ENCODE results near the gene FAU.
A peak's percentile ranks its signal among the peaks of the same experiment; 100 is the strongest.

FAU gene

DNA sequence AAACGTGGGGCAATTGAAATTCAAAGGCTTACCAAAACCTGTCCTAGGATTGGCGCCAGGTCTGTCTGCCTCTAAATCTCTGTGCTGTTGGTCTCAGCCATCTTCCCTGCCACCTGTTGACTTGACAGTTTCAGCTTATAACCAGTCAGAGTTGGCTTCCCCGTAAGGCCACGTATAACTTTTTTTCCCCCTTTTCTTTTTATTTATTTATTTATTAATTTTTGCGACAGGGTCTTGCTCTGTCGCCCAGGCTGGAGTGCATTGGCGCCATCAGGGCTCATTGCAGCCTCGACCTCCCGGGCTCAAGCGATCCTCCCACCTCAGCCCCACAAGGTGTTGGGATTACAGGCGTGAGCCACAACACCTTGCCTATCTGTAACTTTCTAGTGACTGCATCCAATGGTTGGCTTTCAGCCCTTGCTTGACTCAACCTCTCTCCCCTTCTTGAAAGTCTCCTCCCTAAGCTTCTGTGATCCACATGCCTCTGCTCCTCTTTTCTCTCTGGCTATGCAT lies 13.8 kb upstream of the FAU start:
- no peak for DNase-seq

DNA sequence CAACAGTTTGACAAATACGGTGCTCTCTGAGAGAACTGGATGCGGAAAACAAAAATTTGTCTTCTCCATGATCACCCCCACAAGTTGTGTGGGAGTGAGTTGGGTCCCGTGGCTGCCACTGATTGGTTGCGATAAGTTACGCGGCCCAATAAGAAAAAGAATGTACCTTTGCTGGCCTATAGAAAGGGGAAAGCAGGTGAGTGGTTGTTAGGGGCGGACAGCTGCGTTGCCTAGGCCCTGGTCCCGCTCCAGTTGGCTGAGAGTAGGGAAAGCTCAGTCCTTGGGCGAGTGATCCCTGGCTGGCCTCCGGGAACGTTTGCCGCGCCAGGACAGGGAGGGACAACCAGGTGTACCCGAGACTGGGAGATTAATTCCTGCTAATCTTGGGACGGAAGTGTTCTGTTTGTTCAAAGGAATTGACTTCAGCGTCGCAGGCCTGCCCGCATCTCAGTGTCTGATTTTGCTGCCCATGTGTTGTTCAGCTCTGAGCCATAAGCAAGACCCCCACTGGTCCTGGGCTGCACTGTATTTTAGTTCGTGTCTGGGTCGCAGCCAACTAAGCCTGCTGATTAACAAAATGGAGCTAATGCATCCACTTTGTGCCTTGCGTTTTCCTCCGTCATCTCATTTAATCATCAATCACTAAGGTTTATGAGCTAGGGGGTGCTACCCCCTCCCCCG lies 13.2 kb upstream of the FAU start:
- DNase-seq: peak; percentile 44

DNA sequence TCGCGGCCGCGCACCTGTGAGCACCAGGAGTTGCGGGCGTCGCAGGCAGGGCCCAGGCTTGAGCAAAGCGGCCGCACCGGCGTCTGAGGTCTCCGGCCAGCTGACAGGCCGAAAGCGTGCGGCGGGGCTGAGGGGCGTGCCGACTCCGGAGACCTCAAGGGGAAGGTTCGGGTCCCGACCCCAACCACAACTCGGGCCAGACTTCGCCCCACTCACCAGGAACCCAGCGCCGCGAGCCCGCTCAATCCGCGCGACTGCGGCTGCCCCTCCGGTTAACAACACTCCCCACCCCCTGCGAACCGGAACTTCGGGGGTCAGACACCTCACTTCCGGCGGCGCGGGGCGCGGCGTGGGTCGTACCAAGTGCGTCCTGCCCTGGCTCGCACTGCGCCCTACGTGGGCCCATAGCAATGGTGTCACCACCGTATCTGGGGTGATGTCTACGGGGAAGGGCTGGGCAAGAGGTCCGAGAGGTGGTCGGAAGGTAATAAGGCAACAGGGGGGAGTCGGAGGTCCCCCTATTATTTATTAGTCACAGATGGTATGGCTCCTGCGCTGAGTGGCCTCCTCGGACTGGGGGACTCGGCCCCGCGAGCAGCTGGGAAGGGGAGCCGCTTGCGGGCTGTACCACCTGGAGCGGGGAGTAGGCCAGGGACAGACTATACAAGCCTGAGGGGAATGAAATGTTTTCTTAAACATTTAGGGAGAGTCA lies 12.5 kb upstream of the FAU start, which contains the start of gene SYVN1:
Gene SYVN1 (minus strand): TSS at position 280 of the 712 bp plus-strand sequence. CDS start 918 bp downstream, outside the sequence.
- peak; percentile 47 for DNase-seq

DNA sequence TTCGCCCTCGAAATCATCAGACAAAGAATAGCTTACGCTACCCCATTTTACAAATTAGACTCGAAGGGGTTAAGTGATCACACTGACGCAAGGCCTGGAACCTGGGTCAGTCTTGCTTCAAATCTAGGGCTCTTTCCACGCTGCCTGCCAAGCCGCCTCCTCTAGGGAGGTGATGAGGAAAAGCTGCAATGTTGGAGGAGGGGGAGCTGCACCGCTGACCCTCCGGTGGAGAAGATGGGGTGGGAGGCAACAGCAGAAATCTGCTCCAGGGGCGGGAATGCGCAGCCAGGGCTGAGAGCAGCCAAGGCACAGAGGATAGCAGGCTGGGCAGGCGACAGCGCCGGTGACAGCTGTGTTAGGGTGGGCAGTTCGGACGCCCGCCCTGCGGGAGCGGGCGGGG lies 11.8 kb upstream of the FAU start:
- no peak for DNase-seq

DNA sequence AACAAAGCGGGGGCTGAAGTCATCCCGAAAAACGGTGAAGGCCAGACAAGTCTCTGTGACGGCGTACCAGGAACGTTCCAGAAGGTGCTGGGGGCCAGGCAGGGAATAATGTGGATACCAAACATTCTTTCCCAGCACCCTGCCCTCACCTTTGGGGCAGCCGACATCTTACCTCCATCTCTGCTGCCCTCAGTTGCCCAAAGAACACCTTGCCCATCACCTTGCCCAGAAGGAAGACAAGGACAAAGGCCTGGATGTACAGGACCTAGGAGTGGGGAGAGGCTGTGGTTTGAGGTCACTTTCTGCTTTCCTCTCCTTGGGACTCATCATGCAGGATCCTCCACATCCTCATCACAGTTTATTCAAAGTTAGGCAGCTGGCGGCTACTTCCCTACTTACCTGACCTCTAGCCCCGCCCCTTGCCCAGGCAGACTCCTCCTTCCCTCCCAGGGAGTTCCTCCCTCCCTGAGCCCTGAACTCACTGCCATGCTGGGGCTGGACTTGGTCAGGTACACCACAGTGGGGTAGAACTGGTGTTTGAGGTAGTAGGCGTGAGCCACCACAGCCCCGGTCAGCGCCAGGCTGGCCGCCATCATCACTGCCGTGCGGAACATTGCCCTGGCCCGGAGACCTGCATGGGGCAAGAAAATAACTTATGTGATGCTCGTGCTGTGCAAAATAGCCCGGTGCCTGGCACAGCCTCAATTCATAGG lies 11.2 kb upstream of the FAU start:
- no peak for DNase-seq

DNA sequence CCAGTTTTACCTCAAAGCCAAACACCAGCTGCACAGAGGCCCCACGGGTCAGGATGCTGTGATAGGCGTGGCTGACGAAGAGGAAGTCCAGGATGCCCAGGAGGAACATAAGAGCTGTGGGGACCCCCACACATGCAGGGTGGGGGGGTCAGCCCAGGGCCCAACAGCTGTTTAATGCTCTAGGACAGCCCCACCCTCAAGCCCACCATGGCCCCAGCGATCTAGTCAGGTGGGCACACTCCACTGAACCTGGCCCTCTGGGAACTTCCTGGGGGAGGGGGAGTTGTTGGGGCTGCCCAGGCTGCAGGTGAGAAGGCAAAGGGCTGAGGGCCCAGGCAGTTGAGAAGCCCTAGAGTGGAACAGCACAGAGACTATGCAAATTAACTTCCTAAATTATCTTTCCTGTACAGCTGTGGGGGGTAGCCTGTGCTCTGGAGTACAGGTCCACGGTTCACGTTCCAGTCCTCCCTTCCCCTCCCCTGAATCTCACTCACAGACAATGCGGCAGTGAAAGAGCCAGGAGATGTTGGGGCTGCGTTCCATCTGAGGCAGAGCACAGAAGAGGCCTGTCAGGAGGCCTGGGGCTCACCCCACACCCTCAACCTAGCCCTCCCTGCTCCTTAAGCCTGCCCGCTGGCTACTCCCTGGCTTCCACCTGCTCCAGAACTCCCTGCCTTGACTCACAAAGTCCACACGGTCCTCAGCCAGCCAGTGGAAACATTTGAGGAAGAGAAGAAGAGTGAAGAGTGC lies 10.5 kb upstream of the FAU start:
- no peak for DNase-seq

DNA sequence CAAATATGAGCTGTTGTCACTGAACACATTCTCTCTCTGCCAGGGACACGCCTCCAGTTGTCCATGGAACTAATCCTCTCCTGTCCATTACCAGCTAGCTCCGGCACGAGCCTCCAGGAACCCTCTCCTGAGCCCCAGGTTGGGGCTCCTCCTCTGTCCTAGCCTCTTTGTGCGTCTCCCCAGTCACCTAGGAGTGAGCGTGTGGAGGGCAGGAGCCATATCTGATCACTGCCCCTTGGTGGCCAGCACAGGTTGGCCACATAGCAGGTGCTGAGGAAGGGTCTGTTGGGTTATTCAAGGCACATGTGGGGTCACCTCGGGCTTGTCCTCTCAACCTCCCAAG lies 9.9 kb upstream of the FAU start:
- DNase-seq: no peak

DNA sequence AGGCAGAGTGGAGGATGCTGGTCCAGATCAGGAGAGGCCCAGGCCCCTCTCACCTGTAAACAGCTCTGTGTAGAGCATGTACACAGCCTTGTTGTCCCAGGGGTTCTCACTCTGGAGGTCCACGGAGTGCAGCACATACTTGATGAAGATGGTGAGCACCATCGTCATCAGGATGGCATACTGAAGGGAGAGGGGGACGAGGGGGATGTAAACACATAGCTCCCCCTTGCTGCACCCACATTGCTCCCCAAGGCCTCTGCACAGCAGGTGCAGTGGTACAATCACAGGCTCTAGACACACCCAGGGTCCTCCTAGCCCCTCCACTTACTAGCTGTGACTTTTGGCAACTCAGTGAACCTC lies 9.5 kb upstream of the FAU start:
- DNase-seq: no peak

DNA sequence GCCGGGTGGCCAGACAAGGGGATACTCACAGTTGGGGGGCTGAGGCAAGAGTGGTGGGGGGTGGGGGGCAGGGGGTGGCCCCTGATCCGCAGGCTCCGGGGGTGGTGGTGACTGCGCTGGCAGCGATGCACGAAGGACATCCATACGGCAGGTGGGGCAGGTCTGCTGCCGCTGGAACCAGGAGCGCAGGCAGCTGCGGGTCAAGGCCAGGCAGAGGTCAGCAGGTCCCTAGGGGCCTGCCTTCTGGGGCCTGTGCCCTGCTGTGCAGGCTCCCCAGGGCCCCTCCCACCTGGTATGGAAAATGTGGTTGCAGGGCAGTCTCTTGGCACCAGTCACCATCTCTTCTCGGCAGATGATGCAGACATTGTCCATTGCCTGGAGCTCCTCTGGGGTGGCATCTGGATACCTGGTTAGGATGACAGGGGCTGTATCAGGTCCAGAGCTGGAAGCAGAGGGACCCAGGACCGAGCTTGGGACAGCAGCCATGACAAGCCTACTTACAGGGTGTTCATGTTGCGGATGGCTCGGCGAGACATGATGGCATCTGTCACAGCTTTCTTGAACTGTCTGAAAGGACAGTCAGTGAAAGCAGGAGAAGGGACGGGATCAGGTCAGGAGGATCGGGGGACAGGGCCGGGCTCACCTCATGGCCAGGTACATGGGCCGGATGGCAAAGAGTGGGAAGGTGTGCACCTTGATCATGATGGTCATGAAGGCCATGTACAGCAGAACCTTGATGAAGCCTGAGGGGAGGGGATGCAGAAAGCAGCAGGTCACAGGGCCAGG lies 8.9 kb upstream of the FAU start:
- DNase-seq: no peak

DNA sequence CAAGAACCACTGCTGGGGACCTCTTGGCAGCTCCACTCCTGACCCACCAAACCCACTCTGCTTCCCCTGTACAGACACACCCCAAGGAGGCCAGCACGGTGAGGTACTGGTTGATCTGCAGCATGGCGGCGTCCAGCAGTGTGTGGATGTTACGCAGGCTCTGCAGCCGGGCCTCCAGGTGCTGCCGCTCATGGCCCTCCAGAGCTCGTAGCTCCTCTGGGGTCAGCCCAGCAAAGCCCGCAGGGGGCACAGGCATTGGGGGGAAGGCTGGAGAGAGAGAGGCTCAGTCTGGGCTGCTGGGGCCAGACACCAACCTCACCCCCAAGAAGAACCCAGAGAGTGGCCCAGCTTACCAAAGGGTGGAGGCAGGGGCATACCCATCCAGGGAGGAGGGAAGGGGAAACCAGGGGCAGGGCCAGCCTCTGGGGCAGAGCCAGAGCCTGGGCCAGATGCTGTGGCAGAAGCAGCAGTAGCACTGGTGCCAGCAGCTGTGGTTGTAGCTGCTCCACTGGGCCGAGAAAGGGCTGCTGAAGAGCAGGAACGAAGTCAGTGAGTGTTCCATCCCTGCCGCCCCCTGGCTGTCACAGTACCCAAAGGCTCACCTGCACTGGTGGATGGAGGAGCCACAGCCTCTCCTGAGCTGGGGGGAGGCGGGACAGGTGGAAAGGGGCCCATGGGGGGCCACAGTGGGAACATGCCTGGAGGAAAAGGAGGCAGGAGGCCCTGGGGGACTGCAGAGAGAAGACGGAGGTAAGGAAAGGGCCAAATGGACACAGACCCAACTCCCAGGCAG lies 7.9 kb upstream of the FAU start:
- DNase-seq: no peak

DNA sequence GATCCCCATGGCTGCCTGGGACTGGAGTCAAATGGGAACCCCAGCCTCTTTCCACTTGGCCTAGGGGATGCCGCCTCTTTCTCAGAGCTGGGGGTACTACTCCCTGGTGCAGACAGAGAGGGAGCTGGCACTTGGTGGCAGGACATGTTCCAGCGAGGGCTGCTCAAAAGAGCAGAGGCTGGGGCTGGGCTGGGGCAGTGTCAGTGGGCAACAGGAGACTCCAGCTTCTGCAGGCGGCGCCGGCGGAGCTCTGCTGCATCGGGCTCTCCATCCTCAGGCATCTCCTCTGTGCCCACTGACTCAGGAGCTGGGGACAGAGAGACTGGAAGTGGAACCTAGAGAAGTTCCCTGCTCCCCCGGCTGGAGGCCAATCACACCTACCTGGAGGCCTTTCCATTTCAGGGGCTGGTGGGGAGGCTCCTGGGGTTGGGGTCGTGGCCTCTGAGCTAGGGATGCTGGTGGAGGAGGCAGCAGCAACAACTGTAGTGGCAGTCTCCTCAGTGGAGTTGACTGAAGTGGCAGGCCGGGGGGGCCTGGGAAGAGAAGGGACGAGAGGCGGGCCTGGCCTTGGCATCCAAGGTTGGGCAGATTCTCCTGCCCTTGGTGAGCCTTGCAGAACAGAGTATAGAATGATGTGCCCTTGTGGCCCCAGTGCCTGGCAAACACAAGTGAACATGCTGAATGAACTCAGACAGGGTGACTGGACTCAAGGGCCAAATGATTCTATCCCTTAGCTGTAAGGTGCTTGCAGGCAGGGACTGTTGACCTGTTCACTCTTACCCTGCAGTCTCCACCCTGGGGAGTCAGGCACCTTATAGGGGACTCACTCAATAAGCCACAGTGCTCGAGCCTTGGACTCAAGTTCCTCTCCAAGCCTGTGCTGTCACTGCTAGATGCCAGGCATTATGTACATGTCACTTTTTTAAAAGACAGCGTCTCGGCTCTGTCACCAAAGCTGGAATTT lies 6.5 kb upstream of the FAU start:
- DNase-seq: no peak

DNA sequence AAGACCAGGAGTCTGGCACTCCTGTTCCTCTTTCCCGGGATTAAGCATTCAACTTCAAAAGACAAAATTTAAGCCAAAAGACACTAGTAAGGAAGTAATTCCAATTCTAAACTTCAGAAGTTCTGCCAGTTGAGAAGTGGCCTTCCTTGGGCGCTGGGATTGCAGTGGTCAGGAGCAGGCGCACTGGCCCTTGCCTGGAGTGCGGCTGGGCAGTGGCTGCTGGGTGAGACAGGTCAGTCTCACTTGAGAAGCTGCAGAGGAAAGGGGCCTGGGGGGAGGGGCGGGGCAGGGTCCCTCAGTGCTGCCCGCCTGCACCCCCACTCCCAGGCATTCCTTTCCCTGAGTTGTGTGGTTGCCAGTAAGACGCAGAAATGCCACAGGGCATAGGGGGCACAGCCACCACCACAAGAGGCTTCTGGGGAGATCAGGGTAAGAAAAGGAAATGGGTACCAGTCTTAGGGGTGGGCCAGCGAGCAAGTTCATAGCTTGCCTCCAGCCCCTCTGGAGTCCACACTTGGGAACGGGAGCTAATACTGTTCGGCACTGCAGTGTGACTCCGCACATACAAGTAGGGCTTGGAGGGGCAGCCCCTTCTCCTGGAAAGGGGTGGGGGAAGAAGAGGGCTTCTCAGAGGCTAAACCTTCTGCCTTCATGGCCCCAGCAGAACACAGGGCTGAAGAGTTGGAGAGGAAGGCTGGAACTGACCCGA lies 5.7 kb upstream of the FAU start:
- DNase-seq: no peak

DNA sequence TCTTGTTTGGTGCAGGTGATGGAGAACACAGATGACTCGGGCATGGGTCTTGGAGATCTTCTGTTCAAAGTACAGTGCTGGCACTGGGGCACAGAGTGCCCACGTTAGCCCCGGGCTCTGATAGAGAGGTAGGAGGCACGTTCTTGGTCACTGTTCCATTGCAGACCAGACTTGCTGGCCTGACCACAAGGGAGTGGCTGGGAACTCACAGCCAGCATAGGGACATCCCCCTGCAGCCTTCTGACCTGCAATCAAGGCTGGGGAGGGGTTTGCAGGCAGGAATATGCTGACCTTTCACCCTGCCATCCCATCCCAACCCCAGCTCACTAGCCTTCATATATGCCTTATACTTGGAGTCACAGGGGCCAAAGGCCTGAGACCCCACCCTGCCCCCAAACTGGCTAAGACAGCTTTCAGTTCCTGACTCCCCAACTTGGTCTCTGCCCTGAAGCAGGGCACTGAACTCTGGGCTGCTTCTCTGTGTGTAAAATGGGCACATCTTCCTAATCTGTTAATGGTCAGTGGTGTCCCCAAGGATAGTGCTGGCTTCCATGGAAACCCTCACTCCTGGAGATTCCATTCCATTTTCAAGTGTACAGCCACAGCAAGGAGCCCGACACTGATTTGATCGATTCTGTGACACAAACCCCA lies 4.8 kb upstream of the FAU start:
- DNase-seq: no peak

DNA sequence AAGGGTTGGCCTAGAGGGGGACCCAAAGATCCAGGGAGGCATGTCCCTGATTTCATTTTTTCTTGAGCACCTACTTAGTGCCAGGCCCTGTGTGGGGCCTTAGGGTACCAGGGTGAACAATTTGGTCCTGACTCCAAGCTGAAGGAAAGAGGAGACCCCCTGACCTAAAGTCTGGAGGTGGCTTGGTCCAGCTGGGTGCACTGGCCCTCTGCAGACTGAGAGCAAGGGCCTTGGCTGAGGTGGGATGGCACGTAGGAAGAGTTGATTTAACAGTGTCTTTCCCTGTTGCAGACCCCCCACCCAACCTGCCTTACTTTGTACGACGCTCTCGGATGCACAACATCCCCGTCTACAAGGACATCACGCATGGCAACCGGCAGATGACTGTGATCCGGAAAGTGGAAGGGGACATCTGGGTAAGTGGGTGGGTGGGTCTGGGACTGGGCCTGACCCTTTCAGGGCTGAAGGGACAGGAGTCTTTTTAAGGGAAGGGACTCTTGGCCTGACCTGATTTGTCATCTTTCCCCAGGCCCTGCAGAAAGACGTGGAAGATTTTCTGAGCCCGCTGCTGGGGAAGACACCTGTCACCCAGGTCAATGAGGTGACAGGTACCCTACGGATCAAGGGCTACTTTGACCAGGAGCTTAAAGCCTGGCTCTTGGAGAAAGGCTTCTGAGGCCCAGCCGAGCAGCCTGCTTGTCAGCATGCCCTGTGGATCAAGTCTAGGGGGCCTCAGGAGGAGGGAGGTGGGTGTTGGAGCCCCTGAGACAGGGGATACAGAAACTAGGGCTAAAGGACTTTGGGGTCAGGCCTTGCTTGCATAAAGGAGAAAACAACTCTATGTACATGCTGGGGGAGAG lies 3.5 kb upstream of the FAU start:
- DNase-seq: no peak

DNA sequence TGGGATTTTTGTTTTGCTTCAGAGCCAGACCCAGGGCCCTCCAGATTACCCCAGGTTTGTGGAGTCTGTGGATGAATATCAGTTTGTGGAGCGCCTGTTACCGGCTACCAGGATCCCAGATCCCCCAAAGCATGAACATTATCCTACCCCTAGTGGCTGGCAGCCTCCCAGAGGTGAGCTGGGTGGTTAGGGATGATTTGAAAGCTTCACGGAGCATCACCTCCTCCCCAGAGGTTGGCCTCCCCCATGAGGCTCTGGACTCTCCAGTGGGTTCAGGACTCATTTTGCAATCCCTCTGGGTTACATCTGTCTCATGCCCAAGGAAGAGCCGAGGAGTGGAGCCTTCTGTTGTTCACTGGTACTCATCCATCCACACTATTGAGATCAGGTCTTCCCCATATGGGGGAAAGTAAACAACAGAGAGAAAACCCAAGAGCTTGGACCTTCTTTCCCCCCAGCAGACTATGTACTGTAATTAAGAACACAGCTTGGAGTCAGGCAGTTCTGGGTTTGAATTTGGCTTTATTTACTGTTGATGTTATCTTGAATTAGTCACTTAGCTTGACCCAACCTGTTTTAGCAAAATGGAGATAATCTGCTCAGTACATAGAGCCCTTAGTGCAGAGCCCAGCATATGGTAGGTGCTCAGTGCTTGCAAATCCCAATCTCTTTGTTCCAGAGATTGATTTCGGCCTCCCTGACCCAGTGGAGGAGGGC lies 2.7 kb upstream of the FAU start:
- no peak for DNase-seq

DNA sequence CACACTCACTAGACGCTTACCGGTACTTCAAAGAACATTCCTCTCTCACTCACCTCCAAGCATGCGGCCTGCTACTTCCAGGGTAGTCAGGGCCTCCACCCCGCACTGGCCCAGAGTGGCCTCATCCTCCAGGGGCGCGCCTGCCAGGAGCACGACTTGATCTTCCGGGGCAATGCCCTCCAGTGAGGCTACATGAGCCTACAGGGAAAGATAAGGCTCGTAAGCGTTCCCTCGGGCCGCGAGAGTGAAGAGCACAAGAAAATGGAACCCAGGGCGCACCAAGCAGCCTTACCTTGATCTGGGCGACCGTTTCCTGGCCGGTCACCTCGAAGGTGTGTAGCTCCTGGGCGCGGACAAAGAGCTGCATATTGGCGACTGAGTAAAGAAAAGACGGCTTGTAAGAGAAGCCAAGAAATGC lies 478 bp downstream of the FAU start:
- DNase-seq: no peak

DNA sequence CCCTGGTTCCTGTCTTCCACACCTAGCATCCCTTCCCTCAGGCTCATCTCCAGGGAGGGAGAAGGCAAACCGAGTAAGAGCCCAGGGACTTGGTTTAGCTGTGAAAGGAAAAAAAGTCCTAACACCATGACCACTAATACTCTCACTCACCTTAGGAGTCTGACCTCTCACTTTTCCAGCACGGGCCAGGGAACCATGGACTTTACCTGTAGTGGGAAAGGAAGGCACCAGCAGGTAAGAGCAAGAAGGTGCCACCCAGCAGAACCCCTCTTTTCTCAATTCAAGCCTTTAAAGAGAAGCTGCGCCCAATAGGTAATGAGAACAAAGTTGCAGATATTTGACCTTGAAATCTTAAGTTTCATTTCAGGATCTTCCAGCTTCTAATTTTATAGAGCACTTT lies 1.1 kb downstream of the FAU start:
- DNase-seq: no peak

DNA sequence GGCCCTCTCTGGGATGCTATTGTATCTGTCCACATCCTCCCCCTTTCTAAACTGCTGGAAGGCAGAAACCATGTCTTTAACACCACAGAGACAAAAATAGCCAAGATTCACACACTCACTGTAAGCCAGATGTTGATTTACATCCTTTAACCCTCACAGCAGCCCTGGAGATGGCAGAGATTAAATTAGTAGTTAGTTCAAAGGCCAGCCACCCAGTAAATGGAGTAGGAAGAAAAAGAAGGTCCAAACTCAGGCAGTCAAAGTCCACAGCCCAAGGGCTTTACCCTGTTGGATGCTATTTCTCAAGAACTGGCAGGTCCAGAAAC lies 2.3 kb downstream of the FAU start:
- no peak for DNase-seq

Measured in GOT3 (cell line).